DND-41 (cell line): Measurements from ENCODE around the gene PLAA.
A peak's percentile ranks its signal among the peaks of the same experiment; 100 is the strongest.

ENCODE experiments used
- ATAC-seq: fragments of 200-7000 bp; cut with Tn5 transposase; 3 replicates; pipeline ENCODE4 v1.9.1; 2021; ENCODE audit warnings: low read depth; ENCODE audit not compliant: insufficient read depth
- DNase-seq: peaks from one replicate; pipeline ENCODE4 v3.0.0-alpha.2; 2020
- H2AFZ ChIP-seq: 2 replicates; pipeline ENCODE4 v1.6.0; 2012; ENCODE audit warnings: low read depth, low read length
- H3K27ac ChIP-seq: 2 replicates; pipeline ENCODE4 v1.5.1; 2012; ENCODE audit warnings: low read length, inconsistent platforms
- H3K27me3 ChIP-seq: fragments of 200-600 bp; sonication (generic); 2 replicates; pipeline ENCODE4 v1.6.0; 2012; ENCODE audit warnings: low read length, mild to moderate bottlenecking, inconsistent platforms; ENCODE audit not compliant: insufficient read depth, poor library complexity
- H3K36me3 ChIP-seq: 2 replicates; pipeline ENCODE4 v1.5.1; 2012; ENCODE audit warnings: low read length, inconsistent platforms; ENCODE audit not compliant: insufficient read depth
- H3K4me1 ChIP-seq: 2 replicates; pipeline ENCODE4 v1.5.1; 2012; ENCODE audit warnings: mild to moderate bottlenecking, low read length; ENCODE audit not compliant: insufficient read depth
- H3K4me2 ChIP-seq: 2 replicates; pipeline ENCODE4 v1.6.0; 2012; ENCODE audit warnings: mild to moderate bottlenecking, moderate library complexity, low read length, inconsistent platforms; ENCODE audit not compliant: insufficient read depth
- H3K4me3 ChIP-seq, 2 experiments: fragments of 200-600 bp in 1 of 2; shearing (Covaris generic) in 1 of 2; 2 replicates each; pipeline ENCODE4 v1.5.1; 2012 to 2016; ENCODE audit warnings: inconsistent platforms in 2 of 2, low read length in 2 of 2, mild to moderate bottlenecking in 2 of 2, low read depth in 1 of 2, moderate library complexity in 1 of 2
- H3K79me2 ChIP-seq: 2 replicates; pipeline ENCODE4 v1.6.0; 2012; ENCODE audit warnings: low read length, inconsistent platforms; ENCODE audit not compliant: insufficient read depth
- H3K9ac ChIP-seq: 2 replicates; pipeline ENCODE4 v1.6.0; 2012; ENCODE audit warnings: low read depth, mild to moderate bottlenecking, inconsistent platforms, low read length, moderate library complexity
- H3K9me3 ChIP-seq: 2 replicates; pipeline ENCODE4 v1.5.1; 2012; ENCODE audit warnings: low read length, moderate library complexity, mild to moderate bottlenecking, inconsistent platforms; ENCODE audit not compliant: insufficient read depth, severe bottlenecking
- H4K20me1 ChIP-seq: 2 replicates; pipeline ENCODE4 v1.6.0; 2012; ENCODE audit warnings: low read length; ENCODE audit not compliant: insufficient read depth
- EZH2 ChIP-seq: IDR thresholded peaks from 3 replicates; pipeline ENCODE4 v1.6.1; 2012; ENCODE audit warnings: borderline replicate concordance, low read depth, mild to moderate bottlenecking, moderate library complexity, low read length, inconsistent platforms; ENCODE audit not compliant: severe bottlenecking
- TF ChIP-seq, protein P1 (sequence below): IDR thresholded peaks from 2 replicates; pipeline ENCODE4 v1.5.1; 2012; ENCODE audit warnings: borderline replicate concordance, low read length, moderate library complexity, mild to moderate bottlenecking; ENCODE audit not compliant: poor library complexity, severe bottlenecking; ENCODE audit errors: extremely low read depth

PLAA gene

DNA sequence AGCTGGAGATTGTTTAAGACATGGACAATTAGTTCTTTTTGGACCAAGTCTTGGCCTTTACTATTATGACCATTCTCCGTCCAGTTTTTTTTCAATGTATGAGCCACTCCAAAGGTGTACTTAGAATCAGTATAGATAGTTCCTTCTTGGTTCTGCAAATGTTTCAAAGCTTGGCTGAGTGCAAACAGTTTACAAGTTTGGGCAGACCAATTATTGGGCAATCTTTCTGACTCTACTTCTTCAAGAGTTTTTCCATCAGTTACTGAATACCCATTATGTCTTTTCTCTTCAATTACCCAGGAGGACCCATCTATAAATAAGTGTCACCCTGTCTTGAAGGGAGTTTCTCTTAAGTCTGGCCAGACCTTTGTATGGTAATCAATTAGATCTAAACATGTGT lies 24.7 kb upstream of the PLAA start:
- no peak overlapping the region for H2AFZ ChIP-seq
- peaks cover 24% of the 10 kb centered on the region for H3K79me2 ChIP-seq
- no peak for ATAC-seq
- no peak overlapping the region for H3K27ac ChIP-seq
- no peaks in the 10 kb centered on the region for H4K20me1 ChIP-seq
- H3K27me3 ChIP-seq, result no peaks in the 10 kb centered on the region
- H3K4me1 ChIP-seq, result no peaks in the 10 kb centered on the region
- H3K36me3 ChIP-seq, result no peaks in the 10 kb centered on the region; the same call in 1 of the 2 replicates
- H3K9me3 ChIP-seq, result no peaks in the 10 kb centered on the region
- no peak overlapping the region for H3K4me2 ChIP-seq
- H3K9ac ChIP-seq, result no peak overlapping the region
- no peak overlapping the region for H3K4me3 ChIP-seq
- no peak for DNase-seq
- TF ChIP-seq EZH2, result no peak
- TF ChIP-seq, protein P1, sequence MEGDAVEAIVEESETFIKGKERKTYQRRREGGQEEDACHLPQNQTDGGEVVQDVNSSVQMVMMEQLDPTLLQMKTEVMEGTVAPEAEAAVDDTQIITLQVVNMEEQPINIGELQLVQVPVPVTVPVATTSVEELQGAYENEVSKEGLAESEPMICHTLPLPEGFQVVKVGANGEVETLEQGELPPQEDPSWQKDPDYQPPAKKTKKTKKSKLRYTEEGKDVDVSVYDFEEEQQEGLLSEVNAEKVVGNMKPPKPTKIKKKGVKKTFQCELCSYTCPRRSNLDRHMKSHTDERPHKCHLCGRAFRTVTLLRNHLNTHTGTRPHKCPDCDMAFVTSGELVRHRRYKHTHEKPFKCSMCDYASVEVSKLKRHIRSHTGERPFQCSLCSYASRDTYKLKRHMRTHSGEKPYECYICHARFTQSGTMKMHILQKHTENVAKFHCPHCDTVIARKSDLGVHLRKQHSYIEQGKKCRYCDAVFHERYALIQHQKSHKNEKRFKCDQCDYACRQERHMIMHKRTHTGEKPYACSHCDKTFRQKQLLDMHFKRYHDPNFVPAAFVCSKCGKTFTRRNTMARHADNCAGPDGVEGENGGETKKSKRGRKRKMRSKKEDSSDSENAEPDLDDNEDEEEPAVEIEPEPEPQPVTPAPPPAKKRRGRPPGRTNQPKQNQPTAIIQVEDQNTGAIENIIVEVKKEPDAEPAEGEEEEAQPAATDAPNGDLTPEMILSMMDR, result no peak

DNA sequence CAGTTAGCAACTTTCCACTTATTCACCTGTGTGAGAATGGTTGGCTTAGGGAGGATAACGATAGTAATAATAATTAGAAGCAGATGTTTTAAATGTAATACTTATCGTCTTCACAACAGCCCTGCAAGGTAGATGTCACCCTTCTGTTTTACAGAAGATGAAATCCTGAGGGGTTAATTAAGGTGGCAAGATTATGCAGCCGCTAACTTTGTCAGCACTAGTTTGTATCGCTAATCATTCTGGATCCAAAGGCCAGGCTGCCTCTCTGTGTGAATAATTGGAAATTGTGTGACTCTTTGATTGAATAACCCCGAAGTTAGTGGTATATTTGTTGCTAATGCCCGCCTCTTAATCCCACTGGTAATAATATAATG lies 9.8 kb upstream of the PLAA start:
- peak overlapping the region; percentile 38 to 67 for H3K4me3 ChIP-seq
- peak overlapping the region; percentile 70 for H3K4me2 ChIP-seq
- no peaks in the 10 kb centered on the region; the same call in 1 of the 2 replicates for H3K36me3 ChIP-seq
- no peaks in the 10 kb centered on the region for H3K9me3 ChIP-seq
- H2AFZ ChIP-seq, result peak overlapping the region; percentile 96
- peak overlapping the region; percentile 75 for H3K9ac ChIP-seq
- no peaks in the 10 kb centered on the region for H3K27me3 ChIP-seq
- peaks cover 25% of the 10 kb centered on the region for H3K79me2 ChIP-seq
- ATAC-seq (no peak), DNase-seq (no peak)
- TF ChIP-seq, protein P1, result no peak
- no peak for TF ChIP-seq EZH2
- H4K20me1 ChIP-seq, result no peaks in the 10 kb centered on the region
- H3K27ac ChIP-seq, result peak overlapping the region; percentile 95
- H3K4me1 ChIP-seq, result peaks cover 28% of the 10 kb centered on the region

DNA sequence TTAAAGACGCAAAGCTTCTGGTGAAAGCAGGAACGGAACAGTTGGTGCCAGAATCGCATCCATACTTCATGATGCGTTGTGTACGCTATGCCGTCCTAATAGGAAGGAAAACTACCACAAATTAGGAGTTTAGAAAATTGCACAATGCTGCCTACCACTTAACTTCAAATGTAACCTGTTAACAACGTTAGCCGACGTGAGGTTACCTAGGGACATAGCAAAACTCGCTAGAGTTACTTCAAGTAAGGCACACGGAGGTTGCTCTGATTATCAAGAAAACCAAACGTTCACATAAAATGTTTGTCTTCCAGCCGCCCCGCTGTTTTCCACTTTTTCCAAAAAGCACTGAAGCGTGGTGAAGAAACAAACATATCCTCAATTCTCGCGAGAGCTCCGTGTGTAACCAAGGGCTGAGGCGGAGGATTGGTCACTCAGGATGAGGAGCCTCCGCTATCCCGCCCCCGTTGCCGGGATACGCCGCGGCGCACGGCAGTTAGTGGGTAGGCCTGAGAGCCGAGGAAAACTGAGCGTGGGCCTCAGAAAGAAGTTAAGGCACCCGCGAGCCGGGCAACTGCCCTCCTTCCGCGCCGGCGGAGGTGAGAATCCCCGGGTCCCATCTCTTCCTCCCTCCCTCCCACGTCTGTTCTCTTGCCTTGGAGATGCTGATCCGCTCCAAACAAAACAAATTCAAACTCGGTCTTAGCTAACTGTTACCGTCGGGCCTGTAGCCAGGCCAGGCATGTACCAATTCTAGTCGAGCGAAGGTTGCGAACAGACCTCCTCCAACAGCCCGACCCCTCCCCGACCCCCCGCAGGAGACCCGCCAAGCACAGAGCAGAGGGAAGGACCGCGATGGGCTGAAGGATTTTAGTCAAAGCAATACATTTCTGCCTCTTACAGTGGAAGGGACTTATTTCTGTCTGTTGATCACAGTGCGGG lies 9.1 kb upstream of the PLAA start, which contains the start of gene IFT74:
IFT74 (plus strand) TSS at position 492 of the 939 bp plus-strand sequence. CDS start 5,556 bp downstream, outside the sequence.
- no peaks in the 10 kb centered on the region for H3K9me3 ChIP-seq
- ATAC-seq (peak; percentile 99), DNase-seq (peak; percentile 93)
- no peak for TF ChIP-seq EZH2
- TF ChIP-seq, protein P1, result no peak
- peak within 1 kb of the TSS; percentile 75 for H3K9ac ChIP-seq
- peak within 1 kb of the TSS; percentile 96 for H2AFZ ChIP-seq
- peak within 1 kb of the TSS; percentile 95 for H3K27ac ChIP-seq
- peak within 1 kb of the TSS; percentile 38 to 67 for H3K4me3 ChIP-seq
- H4K20me1 ChIP-seq, result no peaks in the 10 kb centered on the region
- no peaks in the 10 kb centered on the region for H3K27me3 ChIP-seq
- H3K79me2 ChIP-seq, result peaks cover 25% of the 10 kb centered on the region
- H3K36me3 ChIP-seq, result no peaks in the 10 kb centered on the region
- H3K4me2 ChIP-seq, result peak within 1 kb of the TSS; percentile 70
- H3K4me1 ChIP-seq, result peaks cover 28% of the 10 kb centered on the region
